Ascending aorta (tissue), 2 donors: ENCODE measurements around the gene PDE6B. TPM values are rescaled to one million over a fixed set of nuclear protein-coding genes. Genes with fewer than 3 reads are reported as not detected.
"Not testable (repeated sequence)": the region's sequence is repeated elsewhere in the genome, so short reads cannot be mapped to it uniquely, and the experiment has no call there.

ENCODE experiments used
- DNase-seq, 2 donors: peaks; one replicate each; pipeline ENCODE4 v3.0.0-alpha.2; 2019; ENCODE audit warnings: low spot score in 2 of 2
- H3K27ac ChIP-seq, 2 donors: fragments of 200-600 bp; sonication (generic); one replicate each; pipeline ENCODE4 v1.5.1; 2016 to 2017; ENCODE audit warnings: mild to moderate bottlenecking in 1 of 2
- H3K27me3 ChIP-seq: fragments of 200-600 bp; sonication (generic); one replicate; pipeline ENCODE4 v1.5.1; 2017
- H3K36me3 ChIP-seq, 2 donors: fragments of 200-600 bp; sonication (generic); one replicate each; pipeline ENCODE4 v1.5.1; 2016
- H3K4me1 ChIP-seq, 2 donors: fragments of 200-600 bp; sonication (generic); one replicate each; pipeline ENCODE4 v1.5.1; 2016 to 2017; ENCODE audit warnings: mild to moderate bottlenecking in 1 of 2
- H3K4me3 ChIP-seq, 2 donors: fragments of 200-600 bp; sonication (generic); one replicate each; pipeline ENCODE4 v1.5.1; 2016 to 2017; ENCODE audit warnings: mild to moderate bottlenecking in 1 of 2
- H3K9me3 ChIP-seq, 2 donors: fragments of 200-600 bp; sonication (generic); one replicate each; pipeline ENCODE4 v1.5.1; 2016
- CTCF ChIP-seq, 3 experiments: fragments of 200-600 bp in 2 of 3; fragments of 450-650 bp in 1 of 3; sonication (generic) in 2 of 3; IDR thresholded peaks; one replicate each; pipeline ENCODE4 v1.5.1; 2016 to 2019; ENCODE audit warnings: antibody characterized with exemption in 3 of 3, mild to moderate bottlenecking in 1 of 3, moderate library complexity in 1 of 3
- intact Hi-C: fragments of 100-400 bp; cut with DNase I; formaldehyde crosslinking; loops from one replicate; pipeline ENCODE4 v1.15.1; 2023
- total RNA-seq: library from RNA; depleted of rRNA; stranded (reverse); fragments of >200 nt; gene quantifications from one replicate; pipeline ENCODE4 v1.1.0, GENCODE V29; 2016

The PDE6B gene
- total RNA-seq, 1 donor from 2014 or later: not detected

GRCh38 chr4:637536-638280 lies 12.3 kb downstream of the PDE6B start:
- no peak overlapping the region for H3K4me3 ChIP-seq
- no peak for TF ChIP-seq CTCF (IDR thresholded peaks at IDR 0.05)
- H3K36me3 ChIP-seq: no peaks in the 10 kb centered on the region
- H3K27ac ChIP-seq: no peak overlapping the region
- intact Hi-C loops: no loop called here
- H3K27me3 ChIP-seq: no peaks in the 10 kb centered on the region
- no peaks in the 10 kb centered on the region for H3K4me1 ChIP-seq
- no peak for DNase-seq
- no peaks in the 10 kb centered on the region for H3K9me3 ChIP-seq

GRCh38 chr4:642366-642765 lies 17.0 kb downstream of the PDE6B start:
- H3K27ac ChIP-seq, H3K4me1 ChIP-seq, intact Hi-C loops, DNase-seq, H3K9me3 ChIP-seq, H3K4me3 ChIP-seq, H3K36me3 ChIP-seq, H3K27me3 ChIP-seq: not testable (repeated sequence)

GRCh38 chr4:646460-646859 lies 21.1 kb downstream of the PDE6B start:
- H3K4me1 ChIP-seq: no peaks in the 10 kb centered on the region
- H3K27me3 ChIP-seq: no peaks in the 10 kb centered on the region
- H3K4me3 ChIP-seq: no peak overlapping the region
- no peak overlapping the region for H3K27ac ChIP-seq
- no peak for TF ChIP-seq CTCF (IDR thresholded peaks at IDR 0.05)
- H3K9me3 ChIP-seq: no peaks in the 10 kb centered on the region
- H3K36me3 ChIP-seq: no peaks in the 10 kb centered on the region
- DNase-seq: no peak
- intact Hi-C loops: no loop called here

- DNase-seq: no peak
- H3K4me3 ChIP-seq: no peak overlapping the region
- H3K9me3 ChIP-seq: no peaks in the 10 kb centered on the region
- intact Hi-C loops: no loop called here
- TF ChIP-seq CTCF (IDR thresholded peaks at IDR 0.05): no peak
- H3K27ac ChIP-seq: no peak overlapping the region
- H3K4me1 ChIP-seq: no peaks in the 10 kb centered on the region
- no peaks in the 10 kb centered on the region for H3K36me3 ChIP-seq
- no peaks in the 10 kb centered on the region for H3K27me3 ChIP-seq
These were observed 22.1 kb downstream of the PDE6B start for GRCh38 chr4:647481-647880.

GRCh38 chr4:648579-649292 lies 23.4 kb downstream of the PDE6B start:
- Histone ChIP-seq H3K27ac (no peak overlapping the region), H3K4me3 (no peak overlapping the region), H3K4me1 (no peaks in the 10 kb centered on the region), H3K9me3 (no peaks in the 10 kb centered on the region), H3K36me3 (no peaks in the 10 kb centered on the region), H3K27me3 (no peaks in the 10 kb centered on the region)
- no peak for TF ChIP-seq CTCF (IDR thresholded peaks at IDR 0.05)
- intact Hi-C loops: no loop called here
- no peak for DNase-seq

- DNase-seq: no peak
- no peak for TF ChIP-seq CTCF (IDR thresholded peaks at IDR 0.05)
These were observed 23.9 kb downstream of the PDE6B start for GRCh38 chr4:649293-649625.

More at GRCh38 chr4:649293-649625, 23.9 kb downstream of the PDE6B start:
- H3K36me3 ChIP-seq: no peaks in the 10 kb centered on the region
- no peaks in the 10 kb centered on the region for H3K4me1 ChIP-seq
- H3K27ac ChIP-seq: no peak overlapping the region
- no peak overlapping the region for H3K4me3 ChIP-seq
- H3K9me3 ChIP-seq: no peaks in the 10 kb centered on the region
- intact Hi-C loops: no loop called here
- no peaks in the 10 kb centered on the region for H3K27me3 ChIP-seq
